IMR-90 (cell line): ENCODE measurements around the gene KIF25. TPM values are rescaled to one million over a fixed set of nuclear protein-coding genes. Genes with fewer than 3 reads are reported as not detected.

Source experiments
- ATAC-seq: fragments of 200-7000 bp; cut with Tn5 transposase; 2 replicates; pipeline ENCODE4 v1.9.1; 2020; ENCODE audit warnings: low read depth, mild to moderate bottlenecking, moderate library complexity
- BruUV-seq: library from RNA; stranded (reverse); fragments of 400-500 nt; replicated peaks from 2 replicates; lab custom pipeline; 2021; lab: Mats Ljungman, UMichigan
- CTCF ChIA-PET: fragments of 300-600 bp; formaldehyde crosslinking; extraction: SDS; loops from one replicate; lab custom pipeline; 2021; ENCODE audit warnings: antibody characterized with exemption; lab: Yijun Ruan, JAX
- POLR2A ChIA-PET: fragments of 300-600 bp; sonication (Branson Sonifier 250); formaldehyde crosslinking; loops from one replicate; lab custom pipeline; 2022; ENCODE audit warnings: antibody characterized with exemption; ENCODE audit not compliant: unreplicated experiment; lab: Charles Lee
- DNase-seq: peaks from one replicate; pipeline ENCODE4 v3.0.0; 2013
- H2AFZ ChIP-seq: replicated peaks from 2 replicates; pipeline ENCODE3; 2013; ENCODE audit warnings: low read length, mild to moderate bottlenecking; ENCODE audit not compliant: poor library complexity
- H2AK5ac ChIP-seq: 2 replicates; pipeline ENCODE4 v1.6.1; 2013; ENCODE audit warnings: low read depth, low read length, inconsistent platforms
- H2AK9ac ChIP-seq: replicated peaks from 2 replicates; pipeline ENCODE3; 2013; ENCODE audit warnings: mild to moderate bottlenecking, low read depth, low read length, moderate library complexity; ENCODE audit not compliant: poor library complexity
- H2BK120ac ChIP-seq: 2 replicates; pipeline ENCODE4 v1.6.1; 2013; ENCODE audit warnings: low read depth, low read length, inconsistent platforms
- H2BK15ac ChIP-seq: 3 replicates; pipeline ENCODE4 v1.6.1; 2013; ENCODE audit warnings: low read depth, low read length, inconsistent platforms
- H2BK20ac ChIP-seq: 2 replicates; pipeline ENCODE4 v1.6.1; 2013; ENCODE audit warnings: low read depth, mild to moderate bottlenecking, inconsistent platforms, low read length, moderate library complexity
- H2BK5ac ChIP-seq: 2 replicates; pipeline ENCODE4 v1.6.1; 2013; ENCODE audit warnings: mild to moderate bottlenecking, low read depth, low read length, inconsistent platforms; ENCODE audit not compliant: poor library complexity, severe bottlenecking
- H3K14ac ChIP-seq: replicated peaks from 2 replicates; pipeline ENCODE4 v1.6.1; 2013; ENCODE audit warnings: low read depth, low read length, inconsistent platforms
- H3K18ac ChIP-seq: 2 replicates; pipeline ENCODE4 v1.6.1; 2013; ENCODE audit warnings: low read depth, low read length, control low read depth
- H3K23ac ChIP-seq: 2 replicates; pipeline ENCODE4 v1.6.1; 2013; ENCODE audit warnings: low read depth, low read length, inconsistent platforms
- H3K27ac ChIP-seq: 2 replicates; pipeline ENCODE4 v1.5.1; 2013; ENCODE audit warnings: mild to moderate bottlenecking, control low read depth, low read length; ENCODE audit not compliant: insufficient read depth
- H3K27me3 ChIP-seq: 2 replicates; pipeline ENCODE4 v1.6.1; 2013; ENCODE audit warnings: low read length; ENCODE audit not compliant: control insufficient read depth, insufficient read depth
- H3K36me3 ChIP-seq: 2 replicates; pipeline ENCODE4 v1.6.1; 2013; ENCODE audit warnings: low read length, mixed read lengths; ENCODE audit not compliant: control insufficient read depth, insufficient read depth
- H3K4ac ChIP-seq: 2 replicates; pipeline ENCODE4 v1.6.1; 2013; ENCODE audit warnings: low read depth, low read length, inconsistent platforms
- H3K4me1 ChIP-seq: 2 replicates; pipeline ENCODE4 v1.6.1; 2013; ENCODE audit warnings: low read length, mixed read lengths; ENCODE audit not compliant: control insufficient read depth, insufficient read depth
- H3K4me2 ChIP-seq: 2 replicates; pipeline ENCODE4 v1.6.1; 2013; ENCODE audit warnings: low read depth, mild to moderate bottlenecking, control low read depth, low read length, moderate library complexity
- H3K4me3 ChIP-seq: 2 replicates; pipeline ENCODE4 v1.5.1; 2013; ENCODE audit warnings: low read depth, mild to moderate bottlenecking, control low read depth, low read length, moderate library complexity; ENCODE audit not compliant: insufficient read depth
- H3K56ac ChIP-seq: 2 replicates; pipeline ENCODE4 v1.6.1; 2013; ENCODE audit warnings: low read length, inconsistent platforms; ENCODE audit not compliant: insufficient read depth; ENCODE audit errors: extremely low read depth
- H3K79me1 ChIP-seq, 2 experiments: 2 replicates each; pipeline ENCODE4 v1.6.1; 2013; ENCODE audit warnings: low read length in 2 of 2, inconsistent platforms in 1 of 2, low read depth in 1 of 2
- H3K9ac ChIP-seq: 2 replicates; pipeline ENCODE4 v1.6.1; 2013; ENCODE audit warnings: low read depth, low read length, control low read depth
- H3K9me1 ChIP-seq: 2 replicates; pipeline ENCODE4 v1.6.1; 2013; ENCODE audit warnings: low read length, inconsistent platforms; ENCODE audit not compliant: insufficient read depth
- H3K9me3 ChIP-seq: 2 replicates; pipeline ENCODE4 v1.6.1; 2013; ENCODE audit warnings: low read length; ENCODE audit not compliant: control insufficient read depth, insufficient read depth
- H4K20me1 ChIP-seq: 2 replicates; pipeline ENCODE4 v1.6.1; 2013; ENCODE audit warnings: low read length, inconsistent platforms; ENCODE audit not compliant: insufficient read depth
- H4K5ac ChIP-seq: 2 replicates; pipeline ENCODE4 v1.6.1; 2013; ENCODE audit warnings: mild to moderate bottlenecking, low read depth, low read length, control low read depth
- H4K8ac ChIP-seq, 2 experiments: 2 replicates each; pipeline ENCODE4 v1.6.1; 2013; ENCODE audit warnings: low read depth in 2 of 2, low read length in 2 of 2, control low read depth in 1 of 2, inconsistent platforms in 1 of 2
- H4K91ac ChIP-seq: 2 replicates; pipeline ENCODE4 v1.6.1; 2013; ENCODE audit warnings: low read depth, low read length, inconsistent platforms; ENCODE audit not compliant: insufficient read depth
- CEBPB ChIP-seq: IDR thresholded peaks from 2 replicates; pipeline ENCODE4 v1.6.1; 2012; ENCODE audit warnings: low read depth, low read length, improper control_type of control experiment
- CHD1 ChIP-seq: IDR thresholded peaks from 2 replicates; pipeline ENCODE4 v1.6.1; 2012; ENCODE audit warnings: low read depth, low read length, improper control_type of control experiment
- MAFK ChIP-seq: IDR thresholded peaks from 2 replicates; pipeline ENCODE4 v1.6.1; 2012; ENCODE audit warnings: low read depth, low read length, improper control_type of control experiment
- MAZ ChIP-seq: IDR thresholded peaks from 2 replicates; pipeline ENCODE4 v1.6.1; 2012; ENCODE audit warnings: low read depth, mild to moderate bottlenecking, low read length, improper control_type of control experiment, moderate library complexity, borderline replicate concordance
- RAD21 ChIP-seq: IDR thresholded peaks from 2 replicates; pipeline ENCODE4 v1.6.1; 2012; ENCODE audit warnings: low read length, improper control_type of control experiment
- WGBS, 2 experiments: methylation state at CpG; one replicate each; pipeline versions ENCODE4 v1.1.5 to v1.1.7; 2013; ENCODE audit warnings: missing lambda C conversion rate in 2 of 2; ENCODE audit not compliant: insufficient read length in 1 of 2; ENCODE audit errors: extremely low coverage in 2 of 2; 5-methylcytosine and 5-hydroxymethylcytosine counted together
- dilution Hi-C: fragments of 300-500 bp; cut with HindIII; formaldehyde crosslinking; loops from one replicate; pipeline ENCODE4 v1.14.3; 2018; ENCODE audit warnings: low sequenced_read_pairs; ENCODE audit not compliant: unreplicated experiment
- in situ Hi-C: fragments of 300-500 bp; cut with MboI; formaldehyde crosslinking; loops from 3 replicates; pipeline ENCODE4 v1.14.3; 2019; ENCODE audit warnings: low sequenced_read_pairs, inconsistent platforms, mixed read lengths
- intact Hi-C: fragments of 100-400 bp; cut with micrococcal nuclease; formaldehyde crosslinking; loops from 2 replicates; pipeline ENCODE4 v1.10.0; 2022
- polyA plus RNA-seq, 3 experiments: library from polyadenylated mRNA; depleted of rRNA; stranded (reverse); fragments of >200 nt; gene quantifications; 2 replicates each; pipeline ENCODE4 v1.2.3, GENCODE V29; 2012; ENCODE audit warnings: low replicate concordance in 1 of 3
- total RNA-seq: library from RNA; depleted of rRNA; stranded (reverse); fragments of >200 nt; gene quantifications from 2 replicates; pipeline ENCODE4 v1.2.3, GENCODE V29; 2012

Gene KIF25
- total and polyA plus RNA-seq, 2 of the 4 experiments (the other 2 are of a cell fraction): not detected

DNA sequence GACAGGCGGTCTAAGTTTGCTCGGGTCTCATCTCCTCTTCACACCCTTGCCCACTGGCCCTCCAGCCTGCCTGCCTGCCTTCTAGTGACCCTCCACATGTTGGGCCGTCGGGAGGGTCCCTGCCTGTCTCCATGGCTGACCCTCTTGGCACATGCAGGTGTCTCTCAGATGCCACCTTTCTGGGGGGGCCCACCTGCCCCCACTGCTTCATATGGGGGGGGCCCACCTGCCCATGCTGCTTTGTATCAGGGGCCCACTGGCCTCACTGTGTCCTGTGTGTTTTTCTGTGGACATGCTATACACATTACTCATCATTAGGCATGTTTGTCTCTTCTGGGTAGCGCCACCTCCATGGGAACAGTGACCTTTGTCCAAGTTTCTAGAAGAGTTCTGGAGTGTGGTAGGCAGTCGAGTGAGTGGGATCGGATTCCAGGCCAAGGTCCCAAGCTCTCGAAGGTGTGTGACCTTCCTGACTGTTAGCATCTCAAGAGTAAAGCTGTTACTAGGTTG lies 40.4 kb upstream of the KIF25 start:
- Histone ChIP-seq H2BK15ac (0 out of 3 replicates have a peak overlapping the region, but pooled peaks have one; percentile 13), H3K4me3 (no peak overlapping the region), H3K14ac (no peak overlapping the region), H4K5ac (no peak overlapping the region), H3K23ac (no peak overlapping the region), H3K36me3 (peaks cover 3% of the 10 kb centered on the region), H3K27me3 (no peaks in the 10 kb centered on the region), H3K4ac (no peak overlapping the region), H3K9me3 (no peaks in the 10 kb centered on the region), H3K9me1 (peaks cover 14% of the 10 kb centered on the region), H2AFZ (peak overlapping the region; percentile 44), H2AK9ac (no peak overlapping the region), H2AK5ac (0 out of 2 replicates have a peak overlapping the region, but pooled peaks have one; percentile 35), H3K18ac (no peak overlapping the region), H3K79me1 (peaks cover 0 to 13% of the 10 kb centered on the region in 2 experiments), H3K56ac (no peak overlapping the region), H3K4me1 (peaks cover 3% of the 10 kb centered on the region; the same call in 1 of the 2 replicates), H3K9ac (no peak overlapping the region), H3K27ac (no peak overlapping the region), H4K8ac (no peak overlapping the region), H3K4me2 (no peak overlapping the region), H4K91ac (no peak overlapping the region), H2BK20ac (no peak overlapping the region), H4K20me1 (no peaks in the 10 kb centered on the region), H2BK120ac (no peak overlapping the region), H2BK5ac (no peak overlapping the region)
- no CpG with 5 or more reads among the region's 8 CpGs for WGBS, 2 experiments
- ATAC-seq (peak; percentile 65; the same call in 1 of the 2 replicates), DNase-seq (peak; percentile 17)
- dilution Hi-C loops (no loop called here), in situ Hi-C loops (no loop called here), intact Hi-C loops (loop anchor here (10.0 kb wide), 1 partner anchor 78 kb away; no protein-coding TSS in a partner anchor)
- POLR2A ChIA-PET: no interaction called here
- TF ChIP-seq MAZ (no peak), RAD21 (no peak), MAFK (no peak), CHD1 (no peak), CEBPB (no peak)
- no TSS peak for BruUV-seq
- CTCF ChIA-PET: no interaction called here
